WTC11 (cell line): ENCODE measurements around the gene BICDL1.

Source experiments
- JUN ChIP-seq: sonication (generic); formaldehyde crosslinking; IDR thresholded peaks from 2 replicates; pipeline ENCODE4 v1.8.0; 2023; ENCODE audit warnings: mild to moderate bottlenecking, missing genetic modification reagents
- MAX ChIP-seq: sonication (generic); formaldehyde crosslinking; IDR thresholded peaks from 2 replicates; pipeline ENCODE4 v1.8.0; 2022; ENCODE audit warnings: mild to moderate bottlenecking, missing genetic modification reagents
- TEAD4 ChIP-seq: sonication (generic); formaldehyde crosslinking; IDR thresholded peaks from 2 replicates; pipeline ENCODE4 v1.8.0; 2022; ENCODE audit warnings: mild to moderate bottlenecking, missing genetic modification reagents

GRCh38 chr12:120126635-120127005 lies 137.6 kb downstream of the BICDL1 start:
- TF ChIP-seq TEAD4 (no peak), MAX (CRISPR knock-in tag) (no peak), JUN (no peak)
